Esophagus muscularis mucosa (tissue), 4 donors: ENCODE results near the gene CEP192. TPM values are rescaled to one million over a fixed set of nuclear protein-coding genes. Genes with fewer than 3 reads are reported as not detected.
"Not testable (repeated sequence)": the region's sequence is repeated elsewhere in the genome, so short reads cannot be mapped to it uniquely, and the experiment has no call there.

Source experiments
- DNase-seq: peaks from one replicate; pipeline ENCODE4 v3.0.0-alpha.2; 2017; ENCODE audit errors: extremely low spot score
- H3K27ac ChIP-seq, 4 donors: fragments of 200-600 bp; sonication (generic); replicated peaks in 1 of 4; 1 replicate in 3 of 4; 2 replicates in 1 of 4; pipeline ENCODE4 v1.5.1; 2016 to 2019; ENCODE audit warnings: mild to moderate bottlenecking in 1 of 4
- H3K27me3 ChIP-seq, 4 donors: fragments of 200-600 bp; sonication (generic); one replicate each; pipeline versions ENCODE4 v1.5.1 to v1.6.0; 2016 to 2019
- H3K36me3 ChIP-seq, 4 donors: fragments of 200-600 bp; sonication (generic); one replicate each; pipeline ENCODE4 v1.5.1; 2016 to 2019
- H3K4me1 ChIP-seq, 4 donors: fragments of 200-600 bp; sonication (generic); one replicate each; pipeline ENCODE4 v1.5.1; 2016 to 2019
- H3K4me3 ChIP-seq, 4 donors: fragments of 200-600 bp; sonication (generic); 1 replicate in 2 of 4; 2 replicates in 2 of 4; pipeline ENCODE4 v1.5.1; 2016 to 2019; ENCODE audit warnings: mild to moderate bottlenecking in 4 of 4, moderate library complexity in 1 of 4
- H3K9me3 ChIP-seq, 4 donors: fragments of 200-600 bp; sonication (generic); 1 replicate in 3 of 4; 2 replicates in 1 of 4; pipeline ENCODE4 v1.5.1; 2016 to 2019
- CTCF ChIP-seq, 3 experiments: fragments of 200-600 bp in 2 of 3; fragments of 450-650 bp in 1 of 3; sonication (generic) in 2 of 3; IDR thresholded peaks; one replicate each; pipeline ENCODE4 v1.5.1; 2017 to 2019; ENCODE audit warnings: antibody characterized with exemption in 3 of 3, mild to moderate bottlenecking in 2 of 3, moderate library complexity in 1 of 3
- EP300 ChIP-seq: sonication (generic); formaldehyde crosslinking; IDR thresholded peaks from one replicate; pipeline ENCODE4 v1.6.1; 2017; ENCODE audit warnings: antibody characterized with exemption
- POLR2A ChIP-seq: fragments of 450-650 bp; IDR thresholded peaks from one replicate; pipeline ENCODE4 v1.6.1; 2017; ENCODE audit warnings: antibody characterized with exemption, moderate library complexity, mild to moderate bottlenecking, low read depth
- POLR2AphosphoS5 ChIP-seq, 2 donors: sonication (generic); formaldehyde crosslinking; IDR thresholded peaks; one replicate each; pipeline ENCODE4 v1.6.1; 2017; ENCODE audit warnings: antibody characterized with exemption in 2 of 2
- WGBS: methylation state at CpG from one replicate; pipeline ENCODE4 v1.1.5; 2018; 5-methylcytosine and 5-hydroxymethylcytosine counted together
- intact Hi-C: fragments of 100-400 bp; cut with DNase I; formaldehyde crosslinking; loops from one replicate; pipeline ENCODE4 v1.15.1; 2023
- total RNA-seq, 4 donors: library from RNA; depleted of rRNA; stranded (reverse); fragments of >200 nt; gene quantifications; one replicate each; pipeline versions ENCODE4 v1.1.0 to v1.2.1, GENCODE V29; 2016

CEP192 gene
- total RNA-seq, 4 donors from 2014 or later, result 18.7 to 21.6 (median 19.6) TPM

GRCh38 chr18:13096719-13097118, 105.6 kb downstream of the CEP192 start:
- Histone ChIP-seq H3K9me3 (no peaks in the 10 kb centered on the region), H3K36me3 (peaks cover 20 to 91% (median 67%) of the 10 kb centered on the region in 4 donors), H3K4me3 (no peak overlapping the region), H3K27ac (no peak overlapping the region), H3K4me1 (no peaks in the 10 kb centered on the region), H3K27me3 (no peaks in the 10 kb centered on the region)
- 91% methylated on average over 3 of the region's 3 CpGs for WGBS
- DNase-seq, result no peak
- intact Hi-C loops, result no loop called here
- TF ChIP-seq EP300 (no peak), CTCF (IDR thresholded peaks at IDR 0.05) (no peak), POLR2AphosphoS5 (IDR thresholded peaks at IDR 0.05) (no peak), POLR2A (no peak)

GRCh38 chr18:13098104-13098503, 106.9 kb downstream of the CEP192 start:
- intact Hi-C loops, result not testable (repeated sequence)
- peaks cover 30 to 95% (median 72%) of the 10 kb centered on the region in 4 donors for H3K36me3 ChIP-seq
- 96% methylated on average over 20 of the region's 26 CpGs for WGBS

GRCh38 chr18:13099113-13099512, 108.0 kb downstream of the CEP192 start:
- TF ChIP-seq CTCF (IDR thresholded peaks at IDR 0.05), result no peak
- no peak for TF ChIP-seq EP300
- TF ChIP-seq POLR2AphosphoS5 (IDR thresholded peaks at IDR 0.05), result no peak
- no peak for TF ChIP-seq POLR2A
- no peaks in the 10 kb centered on the region for H3K9me3 ChIP-seq
- H3K4me1 ChIP-seq, result no peaks in the 10 kb centered on the region
- no peak for DNase-seq
- no peak overlapping the region for H3K27ac ChIP-seq
- peaks cover 37 to 97% (median 76%) of the 10 kb centered on the region in 4 donors for H3K36me3 ChIP-seq
- intact Hi-C loops, result no loop called here
- 96% methylated on average over 7 of the region's 10 CpGs for WGBS
- H3K4me3 ChIP-seq, result no peak overlapping the region
- H3K27me3 ChIP-seq, result no peaks in the 10 kb centered on the region

More at GRCh38 chr18:13098104-13098503, 106.9 kb downstream of the CEP192 start:
- not testable (repeated sequence) for DNase-seq, H3K9me3 ChIP-seq, H3K27ac ChIP-seq, H3K4me3 ChIP-seq, H3K4me1 ChIP-seq, H3K27me3 ChIP-seq

DNA sequence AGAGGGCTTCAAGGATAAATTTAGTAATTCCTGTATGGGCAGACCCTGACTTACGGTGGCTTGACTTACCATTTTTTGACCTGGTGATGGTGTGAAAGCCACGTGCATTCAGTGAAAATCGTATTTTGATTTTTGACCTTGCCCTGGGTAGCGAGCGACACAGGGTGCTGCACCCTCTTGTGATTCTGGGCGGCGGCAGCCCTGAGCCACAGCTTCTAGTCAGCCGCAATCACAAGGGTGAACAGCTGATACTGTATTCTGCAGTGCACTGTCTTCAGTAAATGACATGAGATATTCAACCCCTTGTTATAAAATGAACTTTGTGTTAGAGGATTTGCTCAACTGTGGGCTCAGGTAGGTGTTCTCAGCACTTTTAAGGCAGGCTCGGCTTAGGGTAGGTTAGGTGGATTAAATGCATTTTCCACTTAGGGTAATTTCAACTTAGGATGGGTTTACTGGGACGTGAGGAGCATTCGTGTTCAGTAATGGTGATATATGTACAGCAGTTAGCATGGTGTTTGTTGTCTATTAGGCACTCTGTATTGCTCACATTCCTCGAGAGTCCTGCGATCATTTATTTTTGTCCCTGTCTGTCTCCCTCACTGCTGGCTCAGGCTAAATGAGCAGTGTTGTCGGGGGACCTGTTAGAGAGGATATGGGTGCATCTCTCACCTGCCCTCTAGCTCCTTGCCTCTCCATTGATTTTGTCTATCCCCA, 109.9 kb downstream of the CEP192 start:
- no peak overlapping the region for H3K27ac ChIP-seq
- H3K4me1 ChIP-seq, result no peaks in the 10 kb centered on the region
- no peak overlapping the region for H3K4me3 ChIP-seq
- H3K9me3 ChIP-seq, result no peaks in the 10 kb centered on the region
- DNase-seq, result no peak
- TF ChIP-seq EP300 (no peak), POLR2A (no peak), POLR2AphosphoS5 (IDR thresholded peaks at IDR 0.05) (no peak), CTCF (IDR thresholded peaks at IDR 0.05) (no peak)
- whole genome bisulfite sequencing, result 98% methylated on average over 14 of the region's 14 CpGs
- intact Hi-C loops, result no loop called here
- H3K36me3 ChIP-seq, result peaks cover 48 to 97% (median 83%) of the 10 kb centered on the region in 4 donors
- H3K27me3 ChIP-seq, result no peaks in the 10 kb centered on the region

DNA sequence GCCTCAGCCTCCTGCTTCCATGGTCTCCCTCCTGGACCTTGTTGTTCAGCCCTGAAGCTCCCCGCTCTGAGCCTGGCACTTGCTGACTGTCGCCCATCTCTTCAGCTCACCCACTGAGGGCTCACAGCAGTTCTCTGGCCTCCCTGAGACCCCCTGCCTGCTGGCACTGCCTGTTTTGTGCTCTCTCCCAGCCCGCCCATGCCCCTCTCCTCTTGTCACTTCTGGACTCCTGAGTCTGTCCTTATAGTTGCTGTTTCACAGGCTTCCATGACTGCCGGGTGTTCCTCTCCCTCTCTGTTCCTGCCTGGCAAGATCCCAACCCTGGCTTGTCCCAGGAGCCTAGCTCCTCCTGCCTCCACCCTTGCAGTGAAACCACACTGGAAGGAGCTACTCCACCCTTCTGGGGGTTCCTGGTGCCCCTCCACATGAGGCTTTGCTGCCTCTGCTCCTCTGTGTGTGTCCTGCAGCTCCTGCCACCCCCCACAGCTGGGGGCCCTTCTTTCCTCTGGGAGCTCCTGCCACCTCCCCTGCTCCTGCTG, 110.6 kb downstream of the CEP192 start:
- no peaks in the 10 kb centered on the region for H3K27me3 ChIP-seq
- no peaks in the 10 kb centered on the region for H3K9me3 ChIP-seq
- TF ChIP-seq EP300, result no peak
- no peak for TF ChIP-seq CTCF (IDR thresholded peaks at IDR 0.05)
- TF ChIP-seq POLR2AphosphoS5 (IDR thresholded peaks at IDR 0.05), result no peak
- TF ChIP-seq POLR2A, result no peak
- intact Hi-C loops, result no loop called here
- no peak overlapping the region for H3K27ac ChIP-seq
- H3K4me3 ChIP-seq, result no peak overlapping the region
- no peak for DNase-seq
- H3K36me3 ChIP-seq, result peaks cover 48 to 97% (median 82%) of the 10 kb centered on the region in 4 donors
- no peaks in the 10 kb centered on the region for H3K4me1 ChIP-seq
- WGBS, result 89% methylated on average over 4 of the region's 4 CpGs
